Fibroblast of upper back skin (primary cell): Measurements from ENCODE around the gene CAMK2D.

Source experiments
- DNase-seq: peaks from one replicate; pipeline ENCODE4 v3.0.0-alpha.2; 2013

Gene CAMK2D

GRCh38 chr4:113593400-113594230 is 167.9 kb downstream of the CAMK2D start:
- DNase-seq = no peak

- DNase-seq = peak; percentile 83
Measured at GRCh38 chr4:113591982-113592381, 169.6 kb downstream of the CAMK2D start.

GRCh38 chr4:113588895-113589668 is 172.5 kb downstream of the CAMK2D start:
- no peak for DNase-seq

- DNase-seq = no peak
Measured at GRCh38 chr4:113587640-113588275, 173.8 kb downstream of the CAMK2D start.

DNA sequence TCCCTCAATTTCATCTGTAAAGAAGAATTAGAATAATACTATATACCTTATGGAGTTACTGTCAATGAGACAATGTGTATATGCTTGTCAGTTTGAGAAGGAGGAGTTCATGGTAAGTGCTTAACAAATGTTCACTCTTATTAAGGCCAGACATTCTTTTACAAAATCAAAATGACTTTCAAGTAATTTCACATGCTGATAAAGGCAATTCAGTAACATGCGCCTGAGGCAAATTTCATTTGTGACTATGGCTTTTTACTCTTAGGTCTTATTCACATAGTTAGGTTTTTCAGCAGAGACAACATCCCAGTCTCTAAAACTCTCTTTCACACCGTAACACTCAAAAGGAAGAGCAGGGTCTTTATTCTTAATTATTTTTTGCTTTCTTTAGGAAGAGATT is 174.4 kb downstream of the CAMK2D start:
- no peak for DNase-seq

DNA sequence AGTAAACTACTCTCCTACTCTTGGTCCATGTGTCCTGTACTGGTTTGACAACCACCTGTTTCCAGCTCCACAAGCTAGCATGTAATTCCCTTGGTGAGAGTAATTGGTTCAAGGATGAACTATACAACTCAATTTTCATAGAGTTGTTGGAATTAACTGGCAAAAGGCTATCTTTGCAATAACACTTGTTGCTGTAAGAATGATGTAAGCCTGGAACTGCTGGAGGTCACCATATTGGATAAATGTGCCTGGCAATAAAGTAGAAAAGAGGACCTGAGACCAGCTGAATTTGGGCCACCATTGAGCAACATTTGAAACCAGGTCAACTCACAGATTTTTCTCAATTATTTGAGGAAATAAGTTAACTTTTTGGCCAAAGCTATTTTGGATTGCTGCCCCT is 175.5 kb downstream of the CAMK2D start:
- no peak for DNase-seq

DNA sequence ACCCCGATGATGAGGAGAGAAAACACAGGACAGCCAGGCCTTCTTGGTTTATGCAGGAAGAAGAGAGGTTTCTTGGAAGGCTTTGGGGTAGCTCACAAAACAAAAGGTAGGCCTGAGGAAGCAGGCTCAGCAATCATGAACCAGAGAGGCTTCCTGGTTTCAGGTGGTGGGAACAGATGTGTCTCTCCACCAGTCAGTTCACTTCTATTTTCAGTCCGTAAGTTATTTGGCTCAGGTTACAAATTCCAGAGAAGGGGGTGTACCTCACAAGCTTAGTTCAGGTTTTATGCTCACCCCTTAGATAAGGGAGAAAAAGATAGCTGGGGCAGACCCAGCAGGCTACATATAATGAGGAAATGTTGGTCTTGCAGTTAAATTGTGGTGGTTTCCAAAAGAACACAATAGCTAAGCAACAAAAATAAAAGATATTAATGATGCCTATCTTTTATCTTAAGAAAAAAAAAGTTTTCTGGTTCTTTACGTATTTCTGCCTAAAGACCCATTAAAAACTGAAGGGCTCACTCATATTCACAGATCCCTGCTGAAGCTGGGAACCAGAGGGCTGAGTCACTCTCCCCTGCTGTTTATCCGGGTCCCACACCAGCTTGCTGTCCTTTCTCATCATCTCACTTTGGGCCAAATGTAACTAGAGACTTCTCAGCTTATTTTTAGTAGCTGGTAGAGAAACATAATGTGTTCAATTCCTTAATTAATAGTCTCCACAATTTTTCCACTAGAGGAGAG is 177.0 kb downstream of the CAMK2D start:
- peak; percentile 77 for DNase-seq

GRCh38 chr4:113582737-113583136 is 178.8 kb downstream of the CAMK2D start:
- DNase-seq = no peak

GRCh38 chr4:113579360-113579759 is 182.2 kb downstream of the CAMK2D start:
- no peak for DNase-seq

GRCh38 chr4:113576947-113577678 is 184.4 kb downstream of the CAMK2D start:
- peak; percentile 31 for DNase-seq

DNA sequence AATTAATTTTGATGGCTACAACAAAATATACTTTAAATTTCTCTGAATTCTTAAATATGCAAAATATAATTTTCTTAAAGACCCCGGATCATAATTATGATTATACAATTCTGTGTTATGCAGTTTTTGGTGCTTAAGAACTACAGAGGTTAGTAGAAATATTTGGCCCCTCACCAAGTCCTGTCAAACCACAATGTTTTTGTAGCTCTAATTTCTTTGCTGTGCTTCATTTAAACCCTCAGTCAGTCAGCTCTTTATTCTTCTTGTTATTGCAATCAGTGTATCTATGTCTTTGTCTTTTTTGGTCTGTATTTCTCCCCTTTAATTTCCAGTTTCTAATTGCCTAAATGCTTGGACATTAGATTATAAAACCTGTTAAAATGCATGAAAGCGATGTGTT is 186.1 kb downstream of the CAMK2D start:
- DNase-seq = peak; percentile 79

- DNase-seq = peak; percentile 85
Measured at GRCh38 chr4:113574636-113575103, 186.9 kb downstream of the CAMK2D start.

- DNase-seq = no peak
Measured at GRCh38 chr4:113572620-113573019, 188.9 kb downstream of the CAMK2D start.

- DNase-seq = no peak
Measured at GRCh38 chr4:113566015-113566795, 195.3 kb downstream of the CAMK2D start.

- no peak for DNase-seq
Measured at GRCh38 chr4:113565702-113566012, 195.9 kb downstream of the CAMK2D start.

- DNase-seq = no peak
Measured at GRCh38 chr4:113564493-113564892, 197.0 kb downstream of the CAMK2D start.

GRCh38 chr4:113563691-113564378 is 197.7 kb downstream of the CAMK2D start:
- no peak for DNase-seq

DNA sequence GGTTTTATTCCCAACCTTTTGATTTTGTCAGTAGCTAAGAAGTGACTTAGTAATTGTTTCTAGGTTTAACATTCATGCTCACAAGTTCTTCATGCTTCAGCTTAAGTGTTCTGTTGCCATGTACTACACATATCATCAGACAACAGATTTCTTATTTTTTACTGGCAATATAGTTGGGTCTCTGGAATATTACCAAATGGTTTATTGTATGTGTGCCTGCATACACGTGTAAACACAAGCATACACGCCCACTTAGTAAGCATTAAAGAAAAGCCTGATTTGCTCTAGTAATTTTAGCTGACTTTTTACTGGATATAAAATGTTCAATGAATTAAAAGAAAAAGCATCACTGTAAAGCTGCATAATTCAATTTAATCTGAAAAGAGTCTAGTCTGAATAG is 199.8 kb downstream of the CAMK2D start:
- no peak for DNase-seq

GRCh38 chr4:113561092-113561491 is 200.4 kb downstream of the CAMK2D start:
- no peak for DNase-seq

DNA sequence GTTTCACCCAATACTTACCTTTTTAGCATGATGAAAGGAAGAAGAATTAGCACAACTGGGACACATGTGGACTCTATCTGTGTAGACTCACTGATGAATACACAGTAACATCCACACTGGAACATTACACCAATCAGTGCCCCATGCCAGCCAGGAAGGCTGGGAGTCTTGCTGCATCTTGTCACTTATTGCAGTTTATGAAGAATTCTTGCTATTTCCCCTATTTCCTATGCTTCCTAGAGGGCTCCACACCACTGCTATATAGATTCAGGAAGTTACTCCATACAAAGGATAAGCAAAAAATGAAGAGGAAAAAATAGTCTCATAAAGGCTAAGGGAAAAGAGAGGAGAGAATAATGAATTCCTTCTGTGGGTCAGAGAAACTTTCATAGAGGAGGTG is 201.0 kb downstream of the CAMK2D start:
- peak; percentile 48 for DNase-seq

DNA sequence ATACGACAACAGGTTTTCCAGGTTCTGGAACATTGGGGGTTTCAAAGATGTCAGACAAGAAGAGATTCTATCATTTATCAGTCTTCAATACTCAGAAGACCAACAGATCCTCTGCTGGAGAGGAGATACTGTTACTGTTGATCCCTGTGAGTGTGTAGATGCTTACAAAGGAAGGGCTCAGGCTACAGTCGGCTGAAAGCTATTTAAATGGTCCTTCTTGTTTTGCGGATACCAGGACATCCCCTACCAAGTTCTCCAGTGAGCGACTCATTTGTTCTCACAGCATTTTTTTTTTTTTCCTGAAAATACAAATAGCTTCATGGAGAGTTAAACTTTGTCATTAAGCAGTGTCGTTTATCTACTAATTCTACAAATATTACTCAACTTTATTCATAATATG is 201.6 kb downstream of the CAMK2D start:
- no peak for DNase-seq
